Parathyroid adenoma (tissue), 2 donors: ENCODE data around the gene KRTAP5-6.

Source experiments
- H2AFZ ChIP-seq: fragments of 300-600 bp; sonication (generic); one replicate; pipeline ENCODE4 v1.7.0; 2017; ENCODE audit warnings: antibody characterized with exemption, mild to moderate bottlenecking
- H3K27ac ChIP-seq: fragments of 300-600 bp; sonication (generic); one replicate; pipeline ENCODE4 v1.7.0; 2017
- H3K27me3 ChIP-seq: fragments of 300-600 bp; sonication (generic); one replicate; pipeline ENCODE4 v1.7.0; 2017; ENCODE audit warnings: low read length; ENCODE audit not compliant: control insufficient read depth, insufficient read depth
- H3K36me3 ChIP-seq: fragments of 300-600 bp; sonication (generic); one replicate; pipeline ENCODE4 v1.7.0; 2017; ENCODE audit warnings: low read length; ENCODE audit not compliant: control insufficient read depth, insufficient read depth
- H3K4me1 ChIP-seq: fragments of 300-600 bp; sonication (generic); one replicate; pipeline ENCODE4 v1.7.0; 2017; ENCODE audit warnings: control low read depth
- H3K4me2 ChIP-seq: fragments of 300-600 bp; sonication (generic); one replicate; pipeline ENCODE4 v1.7.0; 2017; ENCODE audit warnings: low read length
- H3K4me3 ChIP-seq: fragments of 300-600 bp; sonication (generic); one replicate; pipeline ENCODE4 v1.7.0; 2017; ENCODE audit warnings: low read depth, low read length
- H3K79me2 ChIP-seq: fragments of 300-600 bp; sonication (generic); one replicate; pipeline ENCODE4 v1.7.0; 2017; ENCODE audit warnings: control low read depth
- H3K9ac ChIP-seq: fragments of 300-600 bp; sonication (generic); one replicate; pipeline ENCODE4 v1.7.0; 2017; ENCODE audit warnings: mild to moderate bottlenecking
- H3K9me3 ChIP-seq: fragments of 300-600 bp; sonication (generic); one replicate; pipeline ENCODE4 v1.7.0; 2017; ENCODE audit warnings: low read length; ENCODE audit not compliant: control insufficient read depth
- CTCF ChIP-seq: fragments of 300-600 bp; sonication (generic); IDR thresholded peaks from one replicate; pipeline ENCODE4 v1.7.0; 2017; ENCODE audit warnings: antibody characterized with exemption, mild to moderate bottlenecking
- donor health status: primary hyperparathyroidism.

The KRTAP5-6 gene

DNA sequence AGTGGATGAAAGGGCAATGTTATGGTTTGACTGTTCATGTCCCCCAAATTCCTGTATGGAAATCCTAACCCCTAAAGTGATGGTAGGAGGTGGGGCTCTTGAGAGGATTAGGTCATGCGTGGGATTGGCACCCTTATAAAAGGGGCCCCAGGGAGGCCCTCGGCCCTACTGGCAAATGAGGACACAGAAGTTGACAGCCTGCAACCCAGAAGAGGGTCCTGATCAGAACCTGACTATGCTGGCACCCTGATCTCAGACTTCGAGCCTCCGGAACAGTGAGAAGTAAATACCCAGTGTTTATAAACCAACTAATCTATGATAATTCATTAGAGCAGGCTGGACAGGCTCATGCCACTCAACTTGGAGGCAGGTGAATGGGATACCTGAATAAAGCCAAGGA is 44.7 kb downstream of the KRTAP5-6 start:
- H3K27me3 ChIP-seq: no peaks in the 10 kb centered on the region
- H3K9me3 ChIP-seq: no peaks in the 10 kb centered on the region
- H3K4me3 ChIP-seq: no peak overlapping the region
- H3K4me1 ChIP-seq: peaks cover 2% of the 10 kb centered on the region
- no peaks in the 10 kb centered on the region for H3K36me3 ChIP-seq
- no peak for TF ChIP-seq CTCF
- no peak overlapping the region for H2AFZ ChIP-seq
- H3K27ac ChIP-seq: no peak overlapping the region
- no peak overlapping the region for H3K9ac ChIP-seq
- no peak overlapping the region for H3K4me2 ChIP-seq
- no peaks in the 10 kb centered on the region for H3K79me2 ChIP-seq

GRCh38 chr11:1742371-1742770 is 45.4 kb downstream of the KRTAP5-6 start:
- no peaks in the 10 kb centered on the region for H3K27me3 ChIP-seq
- no peak overlapping the region for H3K27ac ChIP-seq
- no peak overlapping the region for H3K9ac ChIP-seq
- no peak overlapping the region for H3K4me3 ChIP-seq
- no peaks in the 10 kb centered on the region for H3K9me3 ChIP-seq
- H3K4me2 ChIP-seq: no peak overlapping the region
- peaks cover 2% of the 10 kb centered on the region for H3K4me1 ChIP-seq
- H3K36me3 ChIP-seq: no peaks in the 10 kb centered on the region
- no peaks in the 10 kb centered on the region for H3K79me2 ChIP-seq
- no peak for TF ChIP-seq CTCF
- no peak overlapping the region for H2AFZ ChIP-seq

GRCh38 chr11:1742869-1743584 is 46.0 kb downstream of the KRTAP5-6 start:
- H3K9ac ChIP-seq: no peak overlapping the region
- no peak overlapping the region for H3K4me3 ChIP-seq
- H3K27ac ChIP-seq: no peak overlapping the region
- H3K79me2 ChIP-seq: no peaks in the 10 kb centered on the region
- H3K9me3 ChIP-seq: no peaks in the 10 kb centered on the region
- peaks cover 2% of the 10 kb centered on the region for H3K4me1 ChIP-seq
- no peak overlapping the region for H2AFZ ChIP-seq
- no peaks in the 10 kb centered on the region for H3K27me3 ChIP-seq
- H3K36me3 ChIP-seq: no peaks in the 10 kb centered on the region
- no peak overlapping the region for H3K4me2 ChIP-seq
- TF ChIP-seq CTCF: no peak

DNA sequence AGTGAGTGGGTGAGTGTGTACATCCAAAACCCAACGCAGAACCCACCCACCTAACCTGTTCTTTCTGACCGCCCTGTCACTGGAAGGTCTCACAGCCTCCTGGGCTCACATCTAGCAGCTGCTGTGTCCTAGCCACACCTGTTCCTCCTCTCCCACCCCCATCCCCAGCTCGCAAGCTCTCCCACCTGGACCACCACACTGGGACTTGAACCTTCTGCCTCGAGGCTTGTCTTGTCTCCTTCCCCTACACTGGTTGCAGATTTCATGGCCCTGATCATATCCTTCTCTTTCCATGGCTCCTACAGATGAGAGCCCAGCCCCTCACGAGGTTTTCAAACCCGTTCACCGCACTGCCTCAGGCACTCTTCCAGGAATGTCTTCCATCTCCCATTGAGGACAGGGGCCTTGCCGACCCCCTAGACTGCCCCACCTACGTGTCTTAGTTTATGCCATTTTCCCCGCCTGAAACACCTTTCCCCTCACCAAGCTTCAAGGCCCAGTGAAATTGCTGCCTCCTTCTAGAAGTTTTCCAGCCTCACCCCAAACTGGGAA is 46.7 kb downstream of the KRTAP5-6 start:
- no peak overlapping the region for H3K4me3 ChIP-seq
- H3K79me2 ChIP-seq: no peaks in the 10 kb centered on the region
- no peak overlapping the region for H3K4me2 ChIP-seq
- H3K36me3 ChIP-seq: no peaks in the 10 kb centered on the region
- H3K9ac ChIP-seq: no peak overlapping the region
- no peaks in the 10 kb centered on the region for H3K27me3 ChIP-seq
- no peak for TF ChIP-seq CTCF
- peaks cover 2% of the 10 kb centered on the region for H3K4me1 ChIP-seq
- no peak overlapping the region for H3K27ac ChIP-seq
- no peak overlapping the region for H2AFZ ChIP-seq
- no peaks in the 10 kb centered on the region for H3K9me3 ChIP-seq
